Stimulated activated CD8-positive, alpha-beta memory T cell treated with anti-CD3 and anti-CD28 coated beads, Interleukin-15, amount 100 ng/mL, for 24 hours (primary cell): ENCODE results near the gene ICE1.
"Not testable (repeated sequence)": the region's sequence is repeated elsewhere in the genome, so short reads cannot be mapped to it uniquely, and the experiment has no call there.

Experiments
- DNase-seq: peaks from one replicate; pipeline ENCODE4 v3.0.0-alpha.2; 2020; ENCODE audit warnings: low read depth

The ICE1 gene

DNA sequence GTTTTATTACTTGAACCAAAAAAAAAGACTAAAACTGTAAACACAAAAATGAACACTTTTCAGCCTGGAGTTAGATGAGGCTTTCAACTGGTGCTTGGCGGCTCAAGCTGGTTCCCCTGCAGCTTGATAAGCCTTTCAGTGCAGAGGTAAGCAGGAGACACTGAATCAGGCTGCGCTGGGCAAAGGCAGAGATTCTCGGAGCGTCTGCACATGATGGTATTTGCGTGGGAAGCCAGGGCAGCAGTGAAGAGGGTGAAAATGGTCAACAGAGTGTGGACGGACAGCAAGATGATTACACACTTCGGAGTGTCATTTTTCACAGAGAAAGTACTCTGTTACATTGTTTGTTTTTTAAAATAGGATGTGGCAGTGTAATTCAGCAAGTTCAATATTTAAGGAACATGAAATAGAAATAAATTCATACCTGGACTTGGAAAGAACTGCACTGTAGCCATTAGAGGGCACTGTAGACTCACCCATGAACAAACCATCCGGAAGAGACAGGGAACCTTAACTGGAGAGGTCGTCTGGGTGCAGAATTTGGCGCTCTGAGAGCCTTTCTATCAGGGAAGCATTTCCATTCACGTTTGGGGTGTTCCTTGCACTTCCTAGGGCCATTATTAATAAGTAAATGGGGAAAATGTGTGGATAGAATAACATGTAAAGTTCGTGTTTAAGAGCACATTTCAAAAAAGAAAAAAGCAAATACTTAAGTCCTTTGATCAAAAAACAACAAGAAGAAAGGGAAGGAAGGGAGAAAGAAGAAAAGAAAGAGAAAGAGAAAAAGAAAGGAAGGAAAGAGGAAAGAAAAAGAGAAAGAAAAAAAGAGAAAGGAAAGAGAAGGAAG lies 69.8 kb downstream of the ICE1 start:
- no peak for DNase-seq

DNA sequence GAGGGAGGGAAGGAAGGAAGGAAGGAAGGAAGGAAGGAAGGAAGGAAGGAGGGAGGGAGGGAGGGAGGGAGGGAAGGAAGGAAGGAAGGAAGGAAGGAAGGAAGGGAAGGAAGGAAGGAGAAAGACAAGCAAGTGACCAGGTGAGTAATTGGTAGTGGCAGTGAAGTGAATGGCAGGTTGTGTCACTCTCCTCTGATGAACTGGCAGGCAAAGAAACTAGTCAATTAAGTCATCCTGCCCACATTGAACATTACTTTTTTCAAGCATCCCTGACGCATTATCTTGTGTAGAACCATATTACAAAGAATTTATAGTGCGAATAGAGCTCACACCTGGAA lies 70.4 kb downstream of the ICE1 start:
- DNase-seq, result not testable (repeated sequence)

DNA sequence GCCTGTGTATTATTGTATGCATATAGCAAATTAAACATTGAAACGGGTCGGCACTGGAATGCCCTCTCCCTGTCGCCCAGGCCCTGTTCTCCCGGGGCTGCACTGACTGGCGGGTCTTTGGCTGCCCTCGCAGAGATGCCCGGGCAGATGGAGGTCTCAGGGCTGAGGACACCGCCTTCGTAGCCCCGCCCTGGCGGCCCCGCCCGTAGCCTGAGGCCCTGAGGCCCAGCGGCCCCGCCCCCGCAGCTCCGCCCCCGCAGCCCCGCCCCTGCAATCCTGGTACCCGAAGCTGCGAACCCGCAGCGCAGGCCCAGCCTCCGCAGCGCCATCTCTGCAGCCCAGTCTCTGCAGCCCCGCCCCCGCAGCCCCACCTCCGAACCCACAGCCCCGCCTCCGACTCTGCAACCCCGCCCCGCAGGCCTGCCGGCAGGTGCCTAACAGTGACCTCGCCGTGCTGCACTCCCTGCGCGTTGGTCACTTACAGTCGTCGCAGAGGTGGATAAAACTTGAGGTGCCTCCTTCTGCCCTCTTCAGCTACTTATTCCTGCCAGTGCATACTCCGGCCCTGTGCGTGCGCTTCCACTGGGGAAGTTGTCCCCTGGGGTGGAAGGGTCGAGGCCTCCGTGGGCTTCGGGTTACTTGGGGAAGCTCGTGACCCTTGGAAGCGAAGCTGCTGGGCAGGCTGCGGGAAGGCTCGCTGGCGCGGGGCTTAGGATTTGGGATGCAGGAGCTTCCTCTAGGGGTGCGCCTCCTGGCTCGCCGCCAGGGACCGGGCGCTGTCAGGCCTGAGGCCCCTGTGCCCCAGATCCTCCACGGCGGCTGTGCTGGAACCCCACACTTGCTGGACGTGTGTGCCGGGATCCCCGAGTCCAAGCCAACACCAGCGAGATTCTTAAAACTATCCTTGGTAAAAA lies 72.3 kb downstream of the ICE1 start:
- DNase-seq, result peak; percentile 50

DNA sequence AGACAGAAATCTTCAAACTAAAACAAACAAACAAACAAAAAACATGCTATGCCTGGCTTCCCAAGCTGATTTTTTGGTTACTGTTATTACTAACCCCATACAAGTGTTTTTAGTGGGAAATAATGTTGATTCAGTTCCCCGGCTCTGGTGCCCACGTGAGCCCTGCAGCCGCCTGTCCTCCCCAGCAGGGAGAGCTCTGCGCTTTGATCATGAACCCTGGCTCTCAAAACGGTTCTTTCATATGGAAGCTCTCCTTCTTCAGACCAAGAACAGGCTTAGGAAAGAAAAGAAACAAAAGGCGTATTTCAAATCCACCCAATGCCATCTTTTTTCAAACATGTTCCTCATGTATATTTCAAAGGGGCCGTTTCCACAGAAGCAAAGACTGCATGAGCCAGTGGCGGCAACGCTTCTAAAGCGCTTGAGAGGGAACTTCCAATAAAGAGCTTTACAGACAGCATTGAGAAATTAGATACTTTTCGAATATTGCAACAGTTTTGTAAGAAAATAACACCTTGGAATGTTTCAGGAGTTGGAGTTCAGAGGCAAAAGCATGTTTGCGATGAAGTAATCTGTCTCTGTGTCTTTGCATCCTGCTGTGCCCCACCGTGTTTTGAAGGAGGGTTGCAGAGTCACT lies 74.8 kb downstream of the ICE1 start:
- DNase-seq, result no peak

DNA sequence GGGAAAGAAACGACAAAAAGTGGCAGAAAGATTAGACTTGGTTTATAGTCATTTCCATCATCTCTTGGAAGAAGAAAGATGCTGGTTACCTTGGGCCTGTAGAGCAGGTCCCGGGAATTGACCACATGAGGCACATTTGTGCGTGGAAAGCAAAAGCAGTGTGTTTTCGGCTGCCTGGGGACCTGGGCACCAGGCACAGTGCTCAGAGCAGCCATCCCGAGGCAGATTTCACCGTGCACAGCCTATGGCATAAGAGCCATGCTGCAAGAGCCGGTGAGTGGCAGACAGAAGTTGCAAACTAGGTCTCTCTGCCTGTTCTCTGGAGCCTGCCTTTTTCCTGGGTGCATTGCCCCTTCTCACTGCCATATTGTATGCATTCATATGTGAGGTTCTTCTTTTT lies 77.0 kb downstream of the ICE1 start:
- DNase-seq, result no peak

DNA sequence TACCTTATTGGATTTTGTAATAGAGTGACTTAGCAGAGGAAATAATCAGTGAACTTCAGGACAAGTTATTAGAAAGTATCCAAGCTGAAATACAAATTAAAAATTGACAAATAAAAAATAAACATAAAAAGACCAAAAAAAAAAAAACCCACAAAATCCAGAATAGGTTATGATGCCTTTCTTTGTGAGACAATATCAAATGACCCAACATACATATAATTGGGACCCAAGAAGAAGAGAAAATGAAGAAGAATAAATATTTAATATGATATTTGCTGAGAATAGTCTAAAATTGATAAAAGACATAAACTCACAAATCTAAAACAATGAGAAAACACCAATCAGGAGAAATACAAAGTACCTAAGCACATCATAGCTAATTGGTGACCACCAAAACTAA lies 81.8 kb downstream of the ICE1 start:
- DNase-seq, result no peak

DNA sequence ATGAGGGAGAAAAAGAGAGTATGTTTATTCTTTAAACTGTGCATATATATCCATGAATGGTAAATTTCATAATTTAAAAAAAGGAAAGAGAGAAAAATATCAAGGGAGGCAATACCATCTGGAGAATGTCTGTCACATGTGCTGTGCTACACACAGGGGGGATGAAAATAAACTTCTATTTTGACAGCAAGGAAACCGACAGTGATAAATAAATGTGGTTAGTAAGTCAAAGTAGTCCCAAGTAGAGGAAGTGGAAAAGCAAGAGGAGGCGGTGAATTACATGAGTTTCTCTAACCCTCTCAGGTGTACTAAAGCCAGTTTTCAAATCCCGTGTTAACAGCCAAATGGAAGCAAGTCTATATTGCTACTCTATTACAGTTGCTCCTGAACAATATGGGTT lies 83.3 kb downstream of the ICE1 start:
- no peak for DNase-seq

DNA sequence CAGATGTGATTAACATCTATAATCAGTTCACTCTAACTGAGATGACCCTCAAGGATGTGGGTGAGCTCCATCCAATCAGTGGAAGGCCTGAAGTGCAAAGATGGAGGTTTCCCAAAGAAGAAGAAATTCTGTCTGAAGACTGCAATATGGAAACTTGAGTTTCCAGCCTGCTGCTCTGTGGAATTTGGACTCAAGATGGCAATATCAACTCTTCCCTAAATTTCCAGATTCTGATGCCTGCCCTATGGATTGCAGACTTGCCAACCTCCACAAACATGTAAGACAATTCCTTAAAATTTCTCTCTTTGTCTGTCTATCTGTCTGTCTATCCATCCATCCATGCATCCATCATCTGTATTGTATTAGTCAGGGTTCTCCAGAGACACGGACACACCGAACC lies 85.9 kb downstream of the ICE1 start:
- DNase-seq, result no peak

DNA sequence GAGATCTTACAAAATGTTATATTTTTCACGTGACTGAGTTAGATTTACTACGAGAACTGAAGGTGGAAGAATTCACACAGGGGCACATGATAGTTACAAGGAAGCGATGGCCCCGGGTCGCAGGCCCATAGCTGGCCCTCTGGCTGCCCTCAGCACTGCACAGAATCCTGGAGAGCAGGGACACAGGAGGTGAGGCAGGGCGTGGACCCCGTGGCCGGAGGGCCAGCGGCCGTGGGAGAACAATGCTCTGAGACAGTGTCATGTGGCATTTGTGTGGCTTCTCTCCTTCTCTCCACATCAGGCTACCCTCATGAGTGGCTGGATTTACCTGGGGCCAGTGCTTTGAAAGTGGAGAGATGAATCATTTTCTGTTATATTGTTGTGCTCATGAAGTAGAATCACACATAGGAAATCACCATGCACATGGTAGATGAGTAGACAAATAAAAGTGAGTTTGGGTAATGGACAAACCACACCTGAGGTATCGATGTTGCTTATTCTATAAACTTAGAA lies 89.5 kb downstream of the ICE1 start:
- DNase-seq, result no peak

DNA sequence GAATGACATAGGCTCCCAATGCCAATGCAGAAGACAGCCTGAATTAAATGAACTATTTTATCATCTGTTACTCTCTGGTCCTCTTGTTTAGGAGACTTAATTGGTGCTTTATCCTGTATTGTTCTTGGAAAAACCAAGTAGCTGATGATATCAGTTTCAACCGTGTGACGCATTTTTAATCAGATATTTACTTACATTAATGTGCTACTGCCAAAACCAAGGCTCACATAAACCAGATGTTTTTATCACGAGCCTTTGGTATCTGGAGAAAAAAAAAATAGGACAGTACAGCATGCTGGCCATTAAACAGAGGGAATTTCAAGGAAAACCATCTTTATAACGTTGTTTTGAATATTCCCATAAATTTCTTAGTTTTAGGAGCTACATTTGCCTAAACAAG lies 90.1 kb downstream of the ICE1 start:
- DNase-seq, result no peak

DNA sequence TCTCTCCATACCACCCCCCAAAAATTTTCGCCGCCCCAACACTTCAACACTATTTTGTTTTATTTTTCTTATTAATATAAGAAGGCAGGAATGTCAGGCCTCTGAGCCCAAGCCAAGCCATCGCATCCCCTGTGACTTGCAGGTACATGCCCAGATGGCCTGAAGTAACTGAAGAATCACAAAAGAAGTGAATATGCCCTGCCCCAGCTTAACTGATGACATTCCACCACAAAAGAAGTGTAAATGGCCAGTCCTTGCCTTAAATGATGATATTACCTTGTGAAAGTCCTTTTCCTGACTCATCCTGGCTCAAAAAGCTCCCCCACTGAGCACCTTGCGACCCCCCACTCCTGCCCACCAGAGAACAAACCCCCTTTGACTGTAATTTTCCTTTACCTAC lies 98.1 kb downstream of the ICE1 start:
- not testable (repeated sequence) for DNase-seq

DNA sequence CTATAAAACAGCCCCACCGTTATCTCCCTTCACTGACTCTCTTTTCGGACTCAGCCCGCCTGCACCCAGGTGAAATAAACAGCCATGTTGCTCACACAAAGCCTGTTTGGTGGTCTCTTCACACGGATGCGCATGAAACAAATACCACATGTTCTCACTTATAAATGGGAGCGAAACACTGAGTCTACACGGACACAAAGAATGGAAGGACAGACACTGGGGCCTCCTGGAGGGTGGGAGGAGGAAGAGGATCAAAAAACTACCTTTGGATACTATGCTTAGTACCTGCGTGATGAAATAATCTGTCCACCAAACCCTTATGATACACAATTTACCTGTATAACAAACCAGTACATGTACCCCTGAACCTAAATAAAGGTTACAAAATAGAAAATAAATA lies 98.6 kb downstream of the ICE1 start:
- DNase-seq, result no peak

DNA sequence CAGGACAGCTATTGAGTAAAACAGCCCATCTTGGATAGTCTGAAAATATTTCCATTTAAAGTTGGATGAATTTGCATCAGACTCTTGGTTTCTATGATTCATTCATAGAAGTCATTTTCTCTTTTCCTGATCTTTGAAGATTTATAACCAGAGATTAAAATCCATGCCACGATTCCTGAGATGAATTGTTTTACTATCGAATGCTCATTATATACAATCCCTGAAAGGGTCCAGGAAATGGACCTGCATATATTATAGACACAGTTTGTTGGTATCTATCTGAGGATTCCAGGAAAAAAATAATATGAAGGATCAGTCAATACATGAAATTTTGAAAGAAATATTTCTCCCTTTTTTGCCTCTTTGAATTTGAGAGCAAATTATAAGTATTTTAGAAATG lies 99.0 kb downstream of the ICE1 start:
- no peak for DNase-seq

DNA sequence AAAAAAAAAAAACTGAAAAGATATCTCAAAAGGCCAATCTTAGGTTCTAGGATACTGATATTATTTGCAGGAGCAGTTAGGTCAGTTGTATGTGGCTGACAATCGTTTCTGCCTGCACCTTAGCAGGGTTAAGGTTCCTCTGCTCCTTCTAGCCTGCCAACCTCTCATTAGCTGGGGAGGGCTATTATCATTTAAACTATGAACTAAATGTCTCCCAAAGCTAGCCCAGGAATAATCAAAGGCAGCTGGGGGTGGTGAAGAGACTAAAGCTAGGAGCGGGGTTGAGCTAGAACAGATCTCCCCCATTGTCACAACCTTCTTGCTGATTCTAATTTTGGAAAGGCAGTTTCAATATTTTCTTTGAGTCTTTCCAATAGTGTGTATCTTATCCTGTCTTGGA lies 99.9 kb downstream of the ICE1 start:
- DNase-seq, result no peak

DNA sequence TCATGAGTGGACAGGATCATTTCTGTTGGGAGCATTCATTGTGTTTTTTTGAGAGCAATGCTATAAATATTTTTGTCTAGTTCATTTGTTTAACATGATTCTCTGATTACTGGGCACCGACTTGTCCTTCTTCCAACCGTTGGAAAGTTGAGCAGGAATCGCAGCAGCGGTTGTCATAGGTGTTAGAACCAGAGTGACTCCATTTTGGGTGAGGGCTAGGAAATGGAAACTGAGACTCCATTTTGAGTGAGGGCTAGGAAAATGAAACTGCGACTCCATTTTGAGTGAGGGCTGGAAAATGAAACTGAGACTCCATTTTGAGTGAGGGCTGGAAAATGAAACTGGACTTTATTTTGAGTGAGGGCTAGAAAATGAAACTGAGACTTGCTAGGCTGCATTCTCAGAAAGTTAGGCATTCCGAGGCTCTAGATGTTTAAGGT lies 100.6 kb downstream of the ICE1 start:
- DNase-seq, result no peak

DNA sequence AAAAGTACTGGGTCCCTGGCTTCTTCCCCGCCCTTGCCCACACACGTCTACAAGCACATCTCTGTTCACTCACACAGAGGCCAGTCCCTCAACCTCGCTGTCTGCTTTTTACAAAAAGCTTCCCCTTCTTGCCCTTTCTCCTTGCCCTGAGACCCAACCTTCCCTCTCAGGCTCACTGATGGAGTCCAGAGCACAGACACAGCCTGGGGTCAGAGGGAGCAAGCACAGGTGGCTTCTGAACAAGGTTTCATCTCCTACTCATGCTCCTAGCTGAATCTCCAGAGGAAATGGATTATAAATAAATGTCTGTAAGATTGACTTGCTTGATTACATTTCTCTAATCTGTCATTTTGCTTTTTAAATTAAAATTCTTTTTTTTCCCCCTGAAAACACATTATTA lies 101.8 kb downstream of the ICE1 start:
- DNase-seq, result no peak

DNA sequence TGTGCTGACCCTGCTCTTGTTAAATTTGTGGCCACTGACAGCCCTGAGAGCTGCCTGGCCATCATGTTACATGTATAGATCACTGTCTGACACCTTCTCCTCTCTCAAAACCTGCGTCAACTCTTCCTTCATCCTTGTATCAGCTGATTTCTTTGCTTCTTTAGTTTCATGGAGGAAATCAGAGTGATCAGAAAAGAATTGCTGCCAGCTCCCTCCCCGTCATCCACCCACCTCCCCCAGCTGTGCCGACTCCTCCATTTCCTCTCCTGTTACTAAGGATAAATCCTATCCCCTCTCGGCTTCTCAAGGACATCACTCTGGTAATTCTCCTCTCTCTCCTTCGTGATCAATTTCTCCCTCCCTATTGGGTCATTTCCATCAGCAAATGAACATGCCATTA lies 108.9 kb downstream of the ICE1 start:
- DNase-seq, result no peak

DNA sequence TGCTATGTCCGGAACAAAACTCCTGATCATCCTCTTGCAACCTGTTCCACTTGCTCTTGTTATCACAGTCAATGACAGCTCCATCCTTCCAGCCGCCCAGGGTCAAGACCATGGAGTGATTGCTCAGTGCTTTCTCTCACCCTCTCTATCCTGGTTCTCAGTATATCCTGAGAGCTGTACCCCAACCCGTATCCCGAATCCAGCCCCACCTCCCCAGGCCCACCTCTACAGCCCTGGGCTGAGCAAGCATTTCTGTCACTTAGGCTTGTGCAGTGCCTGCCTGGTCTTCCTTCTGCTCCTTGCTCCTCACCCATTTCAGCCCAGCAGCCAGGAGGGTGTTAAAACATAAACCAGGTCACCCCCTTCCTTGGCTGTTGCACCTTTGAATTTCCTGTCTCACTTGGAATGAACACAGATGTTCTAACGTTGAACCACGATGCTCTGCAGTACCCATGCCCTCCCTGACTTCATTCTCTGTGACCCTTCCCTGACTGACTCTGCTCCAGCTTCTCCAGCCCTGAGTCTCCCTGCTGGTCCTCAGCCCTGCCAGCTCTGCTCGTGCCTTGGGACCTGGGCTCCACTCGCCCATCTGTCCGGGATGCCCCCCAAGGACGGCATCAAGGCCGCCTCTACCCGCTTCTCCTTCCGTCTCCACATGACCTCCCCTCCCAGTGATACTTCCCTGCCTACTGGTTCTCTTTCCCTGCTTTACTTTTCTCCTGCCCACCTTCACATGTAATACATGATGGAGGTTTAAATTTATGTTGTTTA lies 110.0 kb downstream of the ICE1 start:
- DNase-seq, result no peak

DNA sequence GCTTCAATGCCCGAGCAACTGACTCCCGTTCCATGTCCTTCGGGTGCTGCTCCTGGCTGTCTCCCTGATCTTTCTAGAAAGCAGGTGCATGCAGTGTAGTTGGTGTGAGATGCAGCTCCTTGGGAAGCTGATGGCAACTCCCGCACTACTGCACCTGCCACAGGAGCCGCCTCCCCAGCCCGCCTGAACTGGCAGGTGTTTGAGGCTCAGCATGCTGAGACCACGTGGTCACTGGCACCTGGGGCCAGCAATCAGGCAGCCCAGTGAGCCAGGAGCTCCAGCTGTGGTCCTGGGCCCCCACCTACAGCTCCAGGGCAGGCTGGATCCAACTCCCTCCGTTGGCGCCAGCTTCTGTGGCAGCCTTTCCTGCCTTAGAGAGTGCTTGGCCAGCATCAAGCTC lies 111.5 kb downstream of the ICE1 start:
- DNase-seq, result no peak

DNA sequence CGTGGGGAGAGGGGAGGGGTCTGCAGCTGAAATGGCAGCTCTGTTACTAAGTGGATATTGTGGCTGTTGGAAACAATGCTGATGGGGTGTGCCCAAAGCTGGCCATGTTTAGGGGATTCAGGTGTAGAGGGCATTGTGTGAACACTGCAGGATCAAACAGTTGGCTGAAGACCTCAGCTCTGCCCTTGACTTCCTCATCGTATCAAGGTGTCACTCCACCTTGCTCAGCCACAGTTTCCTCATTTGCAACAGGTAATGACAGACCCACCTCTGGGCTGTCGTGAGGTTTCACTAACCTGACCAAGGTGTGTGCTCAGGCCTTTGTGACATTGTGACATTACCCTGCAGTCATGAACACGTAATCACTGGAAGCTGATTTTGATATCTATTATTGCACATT lies 111.9 kb downstream of the ICE1 start:
- no peak for DNase-seq

DNA sequence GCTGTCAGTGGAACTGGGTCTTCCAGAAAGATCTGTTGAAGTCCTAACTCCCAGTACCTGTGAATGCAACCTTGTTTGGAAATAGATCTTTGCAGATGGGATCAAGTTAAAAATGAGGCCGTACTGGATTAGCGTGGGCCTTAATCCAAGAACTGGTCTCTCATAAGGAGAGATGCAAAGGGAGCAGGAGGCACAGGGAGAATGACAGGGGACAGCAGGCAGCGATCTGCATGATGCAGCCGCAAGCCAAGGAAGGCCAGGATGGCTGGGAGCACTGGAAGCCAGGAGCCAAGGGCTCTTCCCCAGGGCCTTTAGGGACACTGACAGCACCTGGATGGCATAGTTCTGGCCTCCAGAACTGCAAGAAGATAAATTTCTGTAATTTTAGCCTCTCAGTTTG lies 114.4 kb downstream of the ICE1 start:
- no peak for DNase-seq

DNA sequence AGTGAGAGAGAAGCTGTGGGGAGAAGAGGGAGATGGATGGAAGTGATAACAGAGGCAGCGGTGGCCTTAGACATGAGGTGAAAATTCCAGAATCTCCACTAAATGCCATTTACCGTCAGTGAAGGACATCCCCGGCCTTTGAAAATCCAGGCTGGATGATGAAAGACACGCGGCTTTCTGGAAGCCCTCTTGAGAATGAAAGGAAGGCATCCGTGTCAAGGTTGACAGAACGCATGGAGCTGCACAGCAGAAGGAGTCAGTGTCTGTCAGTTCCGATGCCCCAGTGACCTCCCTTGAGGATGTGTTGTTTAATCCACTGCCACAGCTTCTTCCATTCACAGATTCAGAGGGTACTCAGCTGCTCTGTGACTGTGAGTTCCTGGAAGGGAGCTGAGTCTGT lies 114.9 kb downstream of the ICE1 start:
- no peak for DNase-seq
